Measurements from ENCODE around the gene SLC26A1.

The SLC26A1 gene

DNA sequence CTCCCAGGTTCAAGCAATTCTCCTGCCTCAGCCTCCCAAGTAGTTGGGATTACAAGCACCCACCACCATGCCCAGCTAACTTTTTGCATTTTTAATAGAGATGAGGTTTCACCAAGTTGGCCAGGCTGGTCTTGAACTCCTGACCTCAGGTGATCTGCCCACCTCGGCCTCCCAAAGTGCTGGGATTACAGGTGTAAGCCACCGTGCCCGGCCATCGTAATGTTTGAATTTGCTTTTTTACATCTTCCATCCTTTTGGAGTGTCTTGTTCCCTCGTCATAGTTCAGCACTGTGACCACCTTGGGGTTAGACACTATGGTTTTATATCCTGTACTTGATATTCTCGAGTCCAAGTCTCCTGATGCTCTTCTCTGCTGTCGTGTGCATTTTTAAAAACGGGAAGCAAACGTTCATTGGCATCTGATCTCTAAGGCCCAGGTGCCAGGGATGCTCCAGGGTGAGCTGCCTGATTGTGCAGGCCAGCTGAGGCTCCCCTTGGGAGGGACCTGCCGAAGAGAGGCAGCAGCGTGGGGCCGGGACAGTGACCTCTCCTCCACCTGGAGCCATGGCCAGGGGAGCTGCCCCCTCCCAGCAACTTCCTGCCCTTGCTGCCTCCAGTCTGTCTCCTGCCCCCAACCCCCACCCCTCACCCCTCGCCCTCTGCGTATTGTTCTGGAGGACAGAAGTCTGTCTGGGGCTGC is 36.5 kb downstream of the SLC26A1 start:
- H3K4me3 ChIP-seq (ENCODE audit: low read depth, low read length), result no peak overlapping the region
- no peak for DNase-seq (ENCODE audit: low read depth)
- TF ChIP-seq, protein P1, sequence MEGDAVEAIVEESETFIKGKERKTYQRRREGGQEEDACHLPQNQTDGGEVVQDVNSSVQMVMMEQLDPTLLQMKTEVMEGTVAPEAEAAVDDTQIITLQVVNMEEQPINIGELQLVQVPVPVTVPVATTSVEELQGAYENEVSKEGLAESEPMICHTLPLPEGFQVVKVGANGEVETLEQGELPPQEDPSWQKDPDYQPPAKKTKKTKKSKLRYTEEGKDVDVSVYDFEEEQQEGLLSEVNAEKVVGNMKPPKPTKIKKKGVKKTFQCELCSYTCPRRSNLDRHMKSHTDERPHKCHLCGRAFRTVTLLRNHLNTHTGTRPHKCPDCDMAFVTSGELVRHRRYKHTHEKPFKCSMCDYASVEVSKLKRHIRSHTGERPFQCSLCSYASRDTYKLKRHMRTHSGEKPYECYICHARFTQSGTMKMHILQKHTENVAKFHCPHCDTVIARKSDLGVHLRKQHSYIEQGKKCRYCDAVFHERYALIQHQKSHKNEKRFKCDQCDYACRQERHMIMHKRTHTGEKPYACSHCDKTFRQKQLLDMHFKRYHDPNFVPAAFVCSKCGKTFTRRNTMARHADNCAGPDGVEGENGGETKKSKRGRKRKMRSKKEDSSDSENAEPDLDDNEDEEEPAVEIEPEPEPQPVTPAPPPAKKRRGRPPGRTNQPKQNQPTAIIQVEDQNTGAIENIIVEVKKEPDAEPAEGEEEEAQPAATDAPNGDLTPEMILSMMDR (IDR thresholded peaks at IDR 0.05; ENCODE audit: low read depth, low read length, missing control alignments), result no peak
- in situ Hi-C loops (cut with HindIII; ENCODE audit: low sequenced_read_pairs), result no loop called here

GRCh38 chr4:955931-956381 is 37.2 kb downstream of the SLC26A1 start:
- no peak overlapping the region for H3K4me3 ChIP-seq (ENCODE audit: low read depth, low read length)
- in situ Hi-C loops (cut with HindIII; ENCODE audit: low sequenced_read_pairs), result no loop called here
- TF ChIP-seq, protein P1 (IDR thresholded peaks at IDR 0.05; ENCODE audit: low read depth, low read length, missing control alignments), result no peak
- DNase-seq (ENCODE audit: low read depth), result no peak

GRCh38 chr4:955161-955921 is 37.9 kb downstream of the SLC26A1 start:
- H3K4me3 ChIP-seq (ENCODE audit: low read depth, low read length), result no peak overlapping the region
- TF ChIP-seq, protein P1 (IDR thresholded peaks at IDR 0.05; ENCODE audit: low read depth, low read length, missing control alignments), result no peak
- in situ Hi-C loops (cut with HindIII; ENCODE audit: low sequenced_read_pairs), result no loop called here
- DNase-seq (ENCODE audit: low read depth), result no peak

DNA sequence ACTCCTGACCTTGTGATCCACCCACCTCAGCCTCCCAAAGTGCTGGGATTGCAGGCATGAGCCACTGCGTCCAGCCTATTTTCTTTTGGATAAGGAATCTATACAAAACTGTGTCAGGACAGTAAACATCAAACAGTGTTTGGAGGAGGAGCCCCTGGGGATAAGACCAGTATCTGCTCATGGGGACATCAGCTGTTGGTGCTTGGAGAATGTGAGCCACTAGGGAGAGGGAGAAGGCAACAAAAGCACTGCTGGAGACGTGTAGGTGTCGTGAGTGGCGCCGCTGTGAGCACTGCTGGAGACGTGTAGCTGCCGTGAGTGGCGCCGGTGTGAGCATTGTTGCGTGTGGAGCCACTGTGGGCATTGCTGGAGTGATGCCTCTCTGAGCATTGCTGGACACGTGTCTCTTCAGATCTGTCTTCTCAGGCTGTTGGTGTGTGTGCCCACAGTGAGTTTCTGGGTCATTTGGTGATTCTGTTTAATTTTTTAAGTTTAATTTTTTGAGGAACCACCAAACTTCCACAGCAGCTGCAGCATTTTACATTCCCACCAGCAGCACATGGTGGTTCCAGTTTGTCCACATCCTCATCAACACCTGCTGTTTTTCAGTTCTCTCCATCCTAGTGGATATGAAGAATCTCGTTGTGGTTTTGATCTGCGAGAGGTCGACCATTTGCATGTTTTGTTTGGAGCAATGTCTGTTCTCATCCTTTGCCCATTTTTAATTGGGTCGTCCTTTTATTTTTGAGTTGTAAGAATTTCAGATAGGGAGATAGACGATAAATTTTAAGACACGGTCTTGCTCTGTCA is 38.8 kb downstream of the SLC26A1 start:
- no peak for DNase-seq (ENCODE audit: low read depth)
- in situ Hi-C loops (cut with HindIII; ENCODE audit: low sequenced_read_pairs), result no loop called here
- TF ChIP-seq, protein P1 (IDR thresholded peaks at IDR 0.05; ENCODE audit: low read depth, low read length, missing control alignments), result no peak
- H3K4me3 ChIP-seq (ENCODE audit: low read depth, low read length), result no peak overlapping the region

- in situ Hi-C loops (cut with HindIII; ENCODE audit: low sequenced_read_pairs), result no loop called here
- DNase-seq (ENCODE audit: low read depth), result no peak
- TF ChIP-seq, protein P1 (IDR thresholded peaks at IDR 0.05; ENCODE audit: low read depth, low read length, missing control alignments), result no peak
- no peak overlapping the region for H3K4me3 ChIP-seq (ENCODE audit: low read depth, low read length)
These were observed 39.7 kb downstream of the SLC26A1 start for GRCh38 chr4:953574-953915.

GRCh38 chr4:952881-953573 is 40.2 kb downstream of the SLC26A1 start:
- TF ChIP-seq, protein P1 (IDR thresholded peaks at IDR 0.05; ENCODE audit: low read depth, low read length, missing control alignments), result no peak
- in situ Hi-C loops (cut with HindIII; ENCODE audit: low sequenced_read_pairs), result no loop called here
- no peak overlapping the region for H3K4me3 ChIP-seq (ENCODE audit: low read depth, low read length)
- no peak for DNase-seq (ENCODE audit: low read depth)

Data from astrocyte of the cerebellum (primary cell).